Astrocyte (in vitro differentiated cells and primary cell): Measurements from ENCODE around the gene SLC35D1.

ENCODE experiments used
- CTCF ChIP-seq: IDR thresholded peaks from 2 replicates; pipeline ENCODE4 v1.5.1; 2011; ENCODE audit warnings: low read depth, mild to moderate bottlenecking, inconsistent platforms, low read length, moderate library complexity; ENCODE audit not compliant: insufficient read depth
- EZH2 ChIP-seq: IDR thresholded peaks from 2 replicates; pipeline ENCODE4 v1.6.1; 2012; ENCODE audit warnings: mild to moderate bottlenecking, low read length, inconsistent platforms; ENCODE audit not compliant: insufficient read depth

GRCh38 chr1:66981679-66982078 lies 72.3 kb downstream of the SLC35D1 start:
- TF ChIP-seq CTCF (no peak), EZH2 (no peak)
